IPS-18a (cell line): Measurements from ENCODE around the gene AGAP3.

ENCODE experiments used
- H3K27ac ChIP-seq: one replicate; pipeline ENCODE4 v1.5.1; 2013; ENCODE audit warnings: low read length
- H3K27me3 ChIP-seq: one replicate; pipeline ENCODE4 v1.6.1; 2013; ENCODE audit warnings: mild to moderate bottlenecking, low read length; ENCODE audit not compliant: control insufficient read depth, insufficient read depth
- H3K36me3 ChIP-seq: one replicate; pipeline ENCODE4 v1.6.1; 2013; ENCODE audit warnings: low read depth, low read length; ENCODE audit not compliant: control insufficient read depth
- H3K4me1 ChIP-seq: one replicate; pipeline ENCODE4 v1.6.1; 2013; ENCODE audit warnings: low read depth, low read length; ENCODE audit not compliant: control insufficient read depth
- H3K4me3 ChIP-seq: one replicate; pipeline ENCODE4 v1.5.1; 2013; ENCODE audit warnings: low read length
- H3K9ac ChIP-seq: one replicate; pipeline ENCODE4 v1.6.1; 2013; ENCODE audit warnings: mild to moderate bottlenecking, low read length, moderate library complexity
- H3K9me3 ChIP-seq: one replicate; pipeline ENCODE4 v1.6.1; 2013; ENCODE audit warnings: low read depth, low read length; ENCODE audit not compliant: control insufficient read depth

The AGAP3 gene

GRCh38 chr7:151132461-151133205 lies 46.4 kb downstream of the AGAP3 start:
- H3K36me3 ChIP-seq: peaks cover 8% of the 10 kb centered on the region
- H3K4me3 ChIP-seq: no peak overlapping the region
- no peak overlapping the region for H3K9ac ChIP-seq
- H3K27me3 ChIP-seq: no peaks in the 10 kb centered on the region
- H3K4me1 ChIP-seq: no peaks in the 10 kb centered on the region
- no peak overlapping the region for H3K27ac ChIP-seq
- H3K9me3 ChIP-seq: no peaks in the 10 kb centered on the region

- Histone ChIP-seq H3K36me3 (peaks cover 8% of the 10 kb centered on the region), H3K27ac (no peak overlapping the region), H3K4me3 (no peak overlapping the region), H3K9ac (no peak overlapping the region), H3K27me3 (no peaks in the 10 kb centered on the region), H3K4me1 (peaks cover 4% of the 10 kb centered on the region), H3K9me3 (no peaks in the 10 kb centered on the region)
These were observed 47.2 kb downstream of the AGAP3 start for GRCh38 chr7:151133266-151133985.

GRCh38 chr7:151133986-151134742 lies 47.9 kb downstream of the AGAP3 start:
- H3K4me3 ChIP-seq: no peak overlapping the region
- no peaks in the 10 kb centered on the region for H3K27me3 ChIP-seq
- peaks cover 9% of the 10 kb centered on the region for H3K4me1 ChIP-seq
- no peak overlapping the region for H3K27ac ChIP-seq
- peaks cover 8% of the 10 kb centered on the region for H3K36me3 ChIP-seq
- H3K9me3 ChIP-seq: no peaks in the 10 kb centered on the region
- H3K9ac ChIP-seq: no peak overlapping the region

GRCh38 chr7:151134743-151135524 lies 48.7 kb downstream of the AGAP3 start:
- H3K36me3 ChIP-seq: peaks cover 8% of the 10 kb centered on the region

GRCh38 chr7:151135525-151135845 lies 49.2 kb downstream of the AGAP3 start:
- Histone ChIP-seq H3K36me3 (peaks cover 8% of the 10 kb centered on the region), H3K9me3 (no peaks in the 10 kb centered on the region), H3K27ac (no peak overlapping the region), H3K27me3 (no peaks in the 10 kb centered on the region), H3K9ac (no peak overlapping the region), H3K4me1 (peaks cover 9% of the 10 kb centered on the region), H3K4me3 (no peak overlapping the region)

More at GRCh38 chr7:151134743-151135524, 48.7 kb downstream of the AGAP3 start:
- H3K4me1 ChIP-seq: peaks cover 9% of the 10 kb centered on the region
- no peaks in the 10 kb centered on the region for H3K27me3 ChIP-seq
- H3K4me3 ChIP-seq: no peak overlapping the region
- no peak overlapping the region for H3K27ac ChIP-seq
- no peak overlapping the region for H3K9ac ChIP-seq
- no peaks in the 10 kb centered on the region for H3K9me3 ChIP-seq

- Histone ChIP-seq H3K36me3 (peaks cover 8% of the 10 kb centered on the region), H3K27me3 (no peaks in the 10 kb centered on the region), H3K9ac (no peak overlapping the region), H3K4me3 (no peak overlapping the region), H3K27ac (no peak overlapping the region), H3K9me3 (no peaks in the 10 kb centered on the region), H3K4me1 (peaks cover 9% of the 10 kb centered on the region)
These were observed 49.9 kb downstream of the AGAP3 start for GRCh38 chr7:151135866-151136843.

- Histone ChIP-seq H3K9ac (no peak overlapping the region), H3K27ac (no peak overlapping the region), H3K4me1 (peaks cover 9% of the 10 kb centered on the region), H3K36me3 (peaks cover 8% of the 10 kb centered on the region), H3K9me3 (no peaks in the 10 kb centered on the region), H3K27me3 (no peaks in the 10 kb centered on the region), H3K4me3 (no peak overlapping the region)
These were observed 50.9 kb downstream of the AGAP3 start for GRCh38 chr7:151137076-151137675.

GRCh38 chr7:151137791-151138152 lies 51.5 kb downstream of the AGAP3 start:
- H3K4me3 ChIP-seq: no peak overlapping the region
- peaks cover 9% of the 10 kb centered on the region for H3K4me1 ChIP-seq
- no peak overlapping the region for H3K9ac ChIP-seq
- H3K27ac ChIP-seq: no peak overlapping the region
- H3K9me3 ChIP-seq: no peaks in the 10 kb centered on the region
- no peaks in the 10 kb centered on the region for H3K27me3 ChIP-seq
- peaks cover 8% of the 10 kb centered on the region for H3K36me3 ChIP-seq

- Histone ChIP-seq H3K9ac (no peak overlapping the region), H3K36me3 (peaks cover 8% of the 10 kb centered on the region), H3K27ac (no peak overlapping the region), H3K9me3 (no peaks in the 10 kb centered on the region), H3K27me3 (no peaks in the 10 kb centered on the region), H3K4me1 (peaks cover 9% of the 10 kb centered on the region), H3K4me3 (no peak overlapping the region)
These were observed 52.0 kb downstream of the AGAP3 start for GRCh38 chr7:151138153-151138851.
